ENCODE data around the gene VWA7.

VWA7 gene

GRCh38 chr6:31725502-31726350 is 51.4 kb downstream of the VWA7 start:
- DNase-seq (ENCODE audit: low spot score in 2 of 2) (no peak), ATAC-seq (replicated peaks; ENCODE audit: extremely low read depth, poor library complexity, severe bottlenecking) (no peak)
- Mint-ChIP-seq H3K4me3 (no peak overlapping the region), H3K36me3 (ENCODE audit: insufficient read depth) (peaks cover 11% of the 10 kb centered on the region), H3K9me3 (no peaks in the 10 kb centered on the region), H3K27me3 (no peaks in the 10 kb centered on the region), H3K27ac (ENCODE audit: low read depth) (no peak overlapping the region), H3K4me1 (peaks cover 29% of the 10 kb centered on the region)

- H3K27me3 Mint-ChIP-seq = no peaks in the 10 kb centered on the region
- H3K36me3 Mint-ChIP-seq (ENCODE audit: insufficient read depth) = peaks cover 6% of the 10 kb centered on the region
- peaks cover 14% of the 10 kb centered on the region for H3K4me1 Mint-ChIP-seq
- ATAC-seq (replicated peaks; ENCODE audit: extremely low read depth, poor library complexity, severe bottlenecking) = no peak
- no peak overlapping the region for H3K4me3 Mint-ChIP-seq
- no peak overlapping the region for H3K27ac Mint-ChIP-seq (ENCODE audit: low read depth)
- DNase-seq (ENCODE audit: low spot score in 2 of 2) = no peak
- H3K9me3 Mint-ChIP-seq = no peaks in the 10 kb centered on the region
Measured at GRCh38 chr6:31723980-31724691, 53.0 kb downstream of the VWA7 start.

DNA sequence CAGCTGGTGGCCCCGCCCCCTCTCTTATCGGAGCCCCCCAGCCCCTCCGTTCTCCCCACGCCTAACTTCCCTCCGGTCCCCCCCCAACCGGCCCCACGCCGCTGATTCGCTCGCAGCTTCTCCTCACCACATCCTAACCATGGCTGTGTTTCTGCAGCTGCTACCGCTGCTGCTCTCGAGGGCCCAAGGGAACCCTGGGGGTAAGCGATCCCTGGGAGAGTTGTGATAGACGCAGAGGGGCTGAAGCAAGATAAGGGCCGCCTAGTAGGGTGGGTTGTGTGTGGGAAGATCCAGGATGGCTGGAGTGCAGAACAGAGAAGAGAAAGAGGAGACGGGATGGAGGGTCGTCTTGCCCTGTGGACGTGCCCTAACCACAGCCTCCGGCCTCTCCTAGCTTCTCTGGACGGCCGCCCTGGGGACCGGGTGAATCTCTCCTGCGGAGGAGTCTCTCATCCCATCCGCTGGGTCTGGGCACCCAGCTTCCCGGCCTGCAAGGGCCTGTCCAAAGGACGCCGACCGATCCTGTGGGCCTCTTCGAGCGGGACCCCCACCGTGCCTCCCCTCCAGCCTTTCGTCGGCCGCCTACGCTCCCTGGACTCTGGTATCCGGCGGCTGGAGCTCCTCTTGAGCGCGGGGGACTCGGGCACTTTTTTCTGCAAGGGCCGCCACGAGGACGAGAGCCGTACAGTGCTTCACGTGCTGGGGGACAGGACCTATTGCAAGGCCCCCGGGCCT is 53.7 kb downstream of the VWA7 start, which contains the start of gene MPIG6B:
TSS of gene MPIG6B (plus strand) at position 129 of the 735 bp plus-strand sequence. CDS start at position 140, 11 bp downstream.
- peaks cover 6% of the 10 kb centered on the region for H3K4me1 Mint-ChIP-seq

GRCh38 chr6:31722173-31722572 is 55.0 kb downstream of the VWA7 start:
- no peak for DNase-seq (ENCODE audit: low spot score in 2 of 2)

More for the DNA sequence above, 53.7 kb downstream of the VWA7 start, which contains the start of gene MPIG6B:
- ATAC-seq (replicated peaks; ENCODE audit: extremely low read depth, poor library complexity, severe bottlenecking) (no peak), DNase-seq (ENCODE audit: low spot score in 2 of 2) (no peak)
- Mint-ChIP-seq H3K27ac (ENCODE audit: low read depth) (no peak within 1 kb of the TSS), H3K27me3 (no peaks in the 10 kb centered on the region), H3K4me3 (no peak within 1 kb of the TSS), H3K36me3 (ENCODE audit: insufficient read depth) (peaks cover 6% of the 10 kb centered on the region), H3K9me3 (no peaks in the 10 kb centered on the region)

GRCh38 chr6:31721351-31722020 is 55.6 kb downstream of the VWA7 start, which contains the start of gene LY6G6C:
LY6G6C (minus strand) TSS chr6:31721746; CDS start chr6:31721679, 67 bp downstream.
- Mint-ChIP-seq H3K4me3 (no peak within 1 kb of the TSS), H3K9me3 (no peaks in the 10 kb centered on the region), H3K36me3 (ENCODE audit: insufficient read depth) (peaks cover 3% of the 10 kb centered on the region), H3K4me1 (peaks cover 6% of the 10 kb centered on the region), H3K27me3 (no peaks in the 10 kb centered on the region), H3K27ac (ENCODE audit: low read depth) (peak within 1 kb of the TSS; percentile 63)
- no peak for ATAC-seq (replicated peaks; ENCODE audit: extremely low read depth, poor library complexity, severe bottlenecking)
- DNase-seq (ENCODE audit: low spot score in 2 of 2) = no peak

More at GRCh38 chr6:31722173-31722572, 55.0 kb downstream of the VWA7 start:
- Mint-ChIP-seq H3K36me3 (ENCODE audit: insufficient read depth) (peaks cover 5% of the 10 kb centered on the region), H3K27me3 (no peaks in the 10 kb centered on the region), H3K4me3 (no peak overlapping the region), H3K4me1 (peaks cover 6% of the 10 kb centered on the region), H3K27ac (ENCODE audit: low read depth) (no peak overlapping the region), H3K9me3 (no peaks in the 10 kb centered on the region)
- ATAC-seq (replicated peaks; ENCODE audit: extremely low read depth, poor library complexity, severe bottlenecking) = no peak

- ATAC-seq (replicated peaks; ENCODE audit: extremely low read depth, poor library complexity, severe bottlenecking) (no peak), DNase-seq (ENCODE audit: low spot score in 2 of 2) (no peak)
- Mint-ChIP-seq H3K4me1 (no peaks in the 10 kb centered on the region), H3K36me3 (ENCODE audit: insufficient read depth) (no peaks in the 10 kb centered on the region), H3K27me3 (no peaks in the 10 kb centered on the region), H3K27ac (ENCODE audit: low read depth) (no peak overlapping the region), H3K9me3 (no peaks in the 10 kb centered on the region), H3K4me3 (no peak overlapping the region)
Measured at GRCh38 chr6:31720196-31720770, 56.8 kb downstream of the VWA7 start.

GRCh38 chr6:31719001-31719400 is 58.1 kb downstream of the VWA7 start:
- no peak for ATAC-seq (replicated peaks; ENCODE audit: extremely low read depth, poor library complexity, severe bottlenecking)

GRCh38 chr6:31718265-31718664 is 58.9 kb downstream of the VWA7 start:
- Mint-ChIP-seq H3K4me1 (no peaks in the 10 kb centered on the region), H3K36me3 (ENCODE audit: insufficient read depth) (no peaks in the 10 kb centered on the region), H3K4me3 (no peak overlapping the region), H3K9me3 (no peaks in the 10 kb centered on the region), H3K27me3 (no peaks in the 10 kb centered on the region), H3K27ac (ENCODE audit: low read depth) (no peak overlapping the region)
- no peak for DNase-seq (ENCODE audit: low spot score in 2 of 2)
- ATAC-seq (replicated peaks; ENCODE audit: extremely low read depth, poor library complexity, severe bottlenecking) = no peak

More at GRCh38 chr6:31719001-31719400, 58.1 kb downstream of the VWA7 start:
- Mint-ChIP-seq H3K9me3 (no peaks in the 10 kb centered on the region), H3K27ac (ENCODE audit: low read depth) (no peak overlapping the region), H3K27me3 (no peaks in the 10 kb centered on the region), H3K4me1 (no peaks in the 10 kb centered on the region), H3K4me3 (no peak overlapping the region), H3K36me3 (ENCODE audit: insufficient read depth) (no peaks in the 10 kb centered on the region)
- DNase-seq (ENCODE audit: low spot score in 2 of 2) = no peak

- Mint-ChIP-seq H3K4me3 (no peak overlapping the region), H3K4me1 (no peaks in the 10 kb centered on the region)
Measured at GRCh38 chr6:31717499-31718222, 59.5 kb downstream of the VWA7 start.

More at GRCh38 chr6:31717499-31718222, 59.5 kb downstream of the VWA7 start:
- ATAC-seq (replicated peaks; ENCODE audit: extremely low read depth, poor library complexity, severe bottlenecking) (no peak), DNase-seq (ENCODE audit: low spot score in 2 of 2) (no peak)
- H3K27me3 Mint-ChIP-seq = no peaks in the 10 kb centered on the region
- no peak overlapping the region for H3K27ac Mint-ChIP-seq (ENCODE audit: low read depth)
- no peaks in the 10 kb centered on the region for H3K9me3 Mint-ChIP-seq
- H3K36me3 Mint-ChIP-seq (ENCODE audit: insufficient read depth) = no peaks in the 10 kb centered on the region

All from central memory CD8-positive, alpha-beta T cell (primary cell).